Measurements from ENCODE around the gene MMP17. TPM values are rescaled to one million over a fixed set of nuclear protein-coding genes. Genes with fewer than 3 reads are reported as not detected.

The MMP17 gene
- total and polyA plus RNA-seq, 2 donors (not counting 3 experiments of a cell fraction or from before 2014, with no cell fraction given) = 3.6 to 10.8 TPM

DNA sequence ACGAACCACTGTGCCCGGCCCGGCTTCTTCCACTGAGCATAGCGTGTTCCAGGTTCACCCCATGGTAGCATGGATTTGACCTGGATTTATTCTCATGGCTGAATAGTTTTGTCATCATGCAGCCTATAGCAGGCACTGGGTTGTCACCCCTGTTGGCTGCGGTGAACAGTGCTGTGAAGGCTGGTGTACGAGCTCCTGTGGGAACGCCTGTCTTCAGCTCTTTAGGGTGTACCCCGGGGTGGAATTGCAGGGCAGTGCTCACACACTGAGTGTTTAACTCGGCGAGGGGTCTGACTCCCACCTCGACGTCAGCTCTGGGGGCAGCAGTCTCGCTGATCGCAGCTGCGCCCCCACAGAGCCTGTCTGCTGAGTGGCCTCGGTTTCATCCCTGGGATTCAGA lies 15.3 kb downstream of the MMP17 start:
- Histone ChIP-seq H3K27ac (ENCODE audit: insufficient read depth, low read depth, low read length) (no peak overlapping the region), H3K4me1 (ENCODE audit: control insufficient read depth, extremely low read depth, insufficient read depth, low read length) (no peaks in the 10 kb centered on the region), H3K4me3 (replicated peaks in 1 of 3; ENCODE audit: insufficient read depth in 1 of 3, low read depth in 1 of 3, low read length in 3 of 3) (no peak overlapping the region), H4K20me1 (replicated peaks; ENCODE audit: control insufficient read depth, extremely low read depth, insufficient read depth, low read length) (no peaks in the 10 kb centered on the region), H3K36me3 (ENCODE audit: control insufficient read depth in 2 of 2, extremely low read depth in 1 of 2, insufficient read depth in 2 of 2, low read length in 2 of 2) (no peaks in the 10 kb centered on the region), H3K9ac (replicated peaks; ENCODE audit: extremely low read depth, insufficient read depth, low read length) (no peak overlapping the region), H3K79me2 (ENCODE audit: control insufficient read depth, insufficient read depth, low read length) (no peaks in the 10 kb centered on the region), H3K27me3 (ENCODE audit: control insufficient read depth in 2 of 2, insufficient read depth in 2 of 2, low read length in 2 of 2) (no peaks in the 10 kb centered on the region), H3K9me1 (replicated peaks; ENCODE audit: control insufficient read depth, extremely low read depth, insufficient read depth, low read length) (no peaks in the 10 kb centered on the region), H3K9me3 (replicated peaks; ENCODE audit: control insufficient read depth, insufficient read depth, low read length) (no peaks in the 10 kb centered on the region), H3K4me2 (ENCODE audit: insufficient read depth, low read length) (no peak overlapping the region), H2AFZ (ENCODE audit: low read depth, low read length) (no peak overlapping the region)
- ChIA-PET POLR2A (no interaction called here), CTCF (no interaction called here)
- no peak for TF ChIP-seq MAX (IDR thresholded peaks at IDR 0.05; ENCODE audit: insufficient read depth, insufficient read length)
- no peak for TF ChIP-seq CTCF (IDR thresholded peaks at IDR 0.05; ENCODE audit: extremely low read depth in 1 of 2, insufficient read depth in 1 of 2, low read depth in 1 of 2, low read length in 2 of 2)
- no peak for TF ChIP-seq JUN (IDR thresholded peaks at IDR 0.05; ENCODE audit: borderline replicate concordance, insufficient read depth, insufficient read length, low read depth)
- TF ChIP-seq FOS (IDR thresholded peaks at IDR 0.05; ENCODE audit: borderline replicate concordance, insufficient read depth, low read length) = no peak
- no peak for TF ChIP-seq EZH2 (IDR thresholded peaks at IDR 0.05; ENCODE audit: borderline replicate concordance, low read depth, low read length, severe bottlenecking)
- TF ChIP-seq MYC (IDR thresholded peaks at IDR 0.05; ENCODE audit: low read depth, low read length) = no peak
- TF ChIP-seq POLR2AphosphoS5 (IDR thresholded peaks at IDR 0.05; ENCODE audit: insufficient read depth, low read depth, low read length) = no peak
- no peak for TF ChIP-seq GATA2 (IDR thresholded peaks at IDR 0.05; ENCODE audit: insufficient read depth, insufficient read length, low read depth, low read length)
- TF ChIP-seq POLR2A (IDR thresholded peaks at IDR 0.05; ENCODE audit: low read depth, low read length) = no peak
- FAIRE-seq (no peak), DNase-seq (ENCODE audit: low read depth, low spot score) (no peak)
- dilution Hi-C loops (cut with MboI; ENCODE audit: extremely low pct_ligation_motif_present, low sequenced_read_pairs) = no loop called here
- intact Hi-C loops (cut with micrococcal nuclease) = no loop called here
- BruUV-seq (replicated peaks) = no TSS peak
